GM21390 (cell line): ENCODE measurements around the gene ASMT.
"Not testable (repeated sequence)": the region's sequence is repeated elsewhere in the genome, so short reads cannot be mapped to it uniquely, and the experiment has no call there.

Experiments
- ATAC-seq: cut with Tn5 transposase; IDR thresholded peaks from one replicate; pipeline ENCODE4 v1.9.1; 2021; ENCODE audit not compliant: unreplicated experiment

The ASMT gene, protein sequence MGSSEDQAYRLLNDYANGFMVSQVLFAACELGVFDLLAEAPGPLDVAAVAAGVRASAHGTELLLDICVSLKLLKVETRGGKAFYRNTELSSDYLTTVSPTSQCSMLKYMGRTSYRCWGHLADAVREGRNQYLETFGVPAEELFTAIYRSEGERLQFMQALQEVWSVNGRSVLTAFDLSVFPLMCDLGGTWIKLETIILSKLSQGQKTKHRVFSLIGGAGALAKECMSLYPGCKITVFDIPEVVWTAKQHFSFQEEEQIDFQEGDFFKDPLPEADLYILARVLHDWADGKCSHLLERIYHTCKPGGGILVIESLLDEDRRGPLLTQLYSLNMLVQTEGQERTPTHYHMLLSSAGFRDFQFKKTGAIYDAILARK

DNA sequence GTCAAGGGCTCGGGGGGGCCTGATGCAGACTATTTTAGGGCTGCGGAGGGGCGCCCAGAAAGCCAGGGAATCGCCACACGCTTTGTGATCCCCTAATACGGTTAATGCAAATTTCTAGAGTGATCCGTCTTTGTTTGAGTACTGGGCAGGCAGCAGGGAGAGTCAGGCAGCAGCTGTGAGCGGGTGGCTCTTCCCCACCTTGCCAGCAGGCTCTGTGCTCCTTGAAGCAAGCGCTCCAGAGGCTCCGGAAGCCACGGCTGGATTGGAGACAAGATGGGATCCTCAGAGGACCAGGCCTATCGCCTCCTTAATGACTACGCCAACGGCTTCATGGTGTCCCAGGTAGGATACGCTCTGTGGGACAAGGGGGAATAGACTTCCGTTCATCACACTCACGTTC is at the start of gene ASMT:
ASMT (plus strand) TSS at position 133 of the 400 bp plus-strand sequence; CDS start at position 274, 141 bp downstream.
- ATAC-seq, result no peak

DNA sequence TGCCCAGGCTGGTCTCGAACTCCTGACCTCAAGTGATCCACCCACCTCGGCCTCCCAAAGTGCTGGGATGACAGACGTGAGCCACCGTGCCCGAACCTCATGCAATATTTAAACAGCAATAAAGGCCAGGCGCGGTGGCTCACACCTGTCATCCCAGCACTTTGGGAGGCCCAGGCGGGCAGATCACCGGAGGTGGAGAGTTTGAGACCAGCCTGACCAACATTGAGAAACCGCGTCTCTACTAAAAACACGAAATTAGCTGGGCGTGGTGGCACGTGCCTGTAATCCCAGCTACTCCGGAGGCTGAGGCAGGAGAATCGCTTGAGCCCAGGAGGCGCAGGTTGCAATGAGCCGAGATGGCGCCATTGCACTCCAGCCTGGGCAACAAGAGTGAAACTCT is 40.7 kb upstream of the ASMT start:
- not testable (repeated sequence) for ATAC-seq

DNA sequence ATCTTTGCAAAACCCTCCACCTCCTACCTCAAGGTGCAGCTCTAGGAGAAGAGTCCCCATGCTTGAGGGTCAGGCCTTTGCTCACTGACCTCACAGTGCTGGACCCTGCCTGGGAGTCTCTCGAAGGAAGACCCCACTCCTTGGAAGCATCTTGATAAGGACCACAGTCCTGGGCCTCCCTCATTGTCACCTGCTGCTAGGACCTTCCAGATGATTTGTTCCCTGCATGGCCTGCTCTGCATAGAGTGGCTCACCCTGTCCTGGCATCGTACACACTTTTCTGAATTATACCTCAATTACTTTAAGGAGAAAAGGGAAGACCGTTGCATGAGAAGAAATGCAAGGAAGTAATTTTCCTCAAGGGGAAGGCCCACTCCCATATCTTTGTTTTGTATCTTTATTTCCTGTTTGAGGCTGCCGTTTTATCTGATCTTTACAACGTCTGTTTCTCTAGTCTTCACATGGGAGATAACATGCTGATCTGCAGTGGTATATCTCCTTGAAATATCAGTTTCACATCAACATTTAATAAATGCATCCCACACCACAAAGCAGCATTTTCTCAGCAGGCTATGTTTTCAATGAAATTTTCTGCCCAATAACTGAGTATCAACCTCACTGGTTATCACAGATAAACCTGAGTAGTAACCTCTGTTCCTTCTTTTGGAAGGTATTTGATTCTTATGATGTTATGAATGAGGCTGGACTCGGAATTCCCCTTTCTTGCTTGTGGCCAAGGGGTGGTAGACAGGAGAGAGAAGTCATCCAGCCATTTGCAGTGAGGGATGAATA is 38.5 kb upstream of the ASMT start:
- ATAC-seq, result no peak

DNA sequence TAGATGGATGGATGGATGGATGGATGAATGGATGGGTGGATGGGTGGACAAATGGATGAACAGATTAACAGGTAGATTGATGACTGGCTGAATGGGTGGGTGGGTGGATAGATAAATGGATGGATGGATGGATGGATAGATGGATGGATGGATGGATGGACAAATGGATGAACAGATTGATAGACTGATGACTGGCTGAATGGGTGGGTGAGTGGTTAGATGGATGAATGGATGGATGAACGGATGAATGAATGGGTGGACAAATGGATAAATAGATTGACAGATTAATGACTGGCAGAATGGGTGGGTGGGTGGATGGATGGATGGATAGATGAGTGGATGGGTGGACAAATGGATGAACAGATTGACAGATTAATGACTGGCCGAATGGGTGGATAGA is 37.0 kb upstream of the ASMT start:
- ATAC-seq, result no peak

DNA sequence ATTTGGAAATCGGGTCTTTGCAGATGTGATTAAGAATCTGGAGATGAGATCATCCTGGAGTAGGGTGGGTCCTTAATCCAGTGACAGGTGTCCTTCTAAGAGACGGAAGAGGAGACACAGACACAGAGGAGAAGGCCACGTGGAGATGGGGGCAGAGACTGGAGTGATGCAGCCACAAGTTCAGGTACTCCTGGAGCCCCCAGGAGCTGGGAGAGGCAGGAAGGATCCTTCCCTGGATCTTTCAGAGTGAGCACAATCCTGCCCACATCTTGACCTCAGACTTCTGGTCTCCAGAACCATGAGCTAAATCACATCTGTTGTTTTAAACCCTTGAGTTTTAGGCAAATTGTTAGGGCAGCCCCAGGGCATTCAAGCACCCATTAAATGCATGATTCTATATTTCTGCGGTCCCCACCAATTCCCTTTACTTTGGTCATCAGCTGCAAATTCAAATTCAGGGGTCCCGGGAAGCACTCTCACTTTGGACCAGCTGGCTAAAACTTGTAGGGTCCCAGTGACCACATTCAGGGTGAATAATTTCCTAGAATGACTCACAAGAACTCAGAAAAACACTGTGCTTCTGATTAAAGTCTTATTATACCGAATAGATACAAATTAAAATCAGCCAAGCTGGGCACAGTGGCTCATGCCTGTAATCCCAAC is 36.2 kb upstream of the ASMT start:
- ATAC-seq, result no peak

DNA sequence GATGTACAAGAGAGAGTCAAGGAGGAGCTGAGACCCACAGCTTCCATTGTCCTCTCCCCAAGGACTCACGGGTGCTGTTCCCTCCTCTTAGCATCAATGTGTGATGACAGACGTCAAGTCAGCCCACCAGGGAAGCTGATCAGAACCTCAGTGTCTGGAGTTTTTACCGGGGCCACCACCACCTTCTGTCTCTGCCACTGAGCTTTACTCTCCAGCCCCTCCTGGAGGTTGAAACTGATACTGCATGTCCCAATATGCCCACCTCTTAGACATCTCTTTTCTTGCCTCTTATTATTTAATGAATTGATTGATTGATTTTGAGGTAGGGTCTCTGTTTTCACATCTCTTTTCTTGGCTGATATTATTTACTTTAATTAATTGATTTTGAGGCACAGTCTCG is 33.7 kb upstream of the ASMT start:
- ATAC-seq, result no peak

DNA sequence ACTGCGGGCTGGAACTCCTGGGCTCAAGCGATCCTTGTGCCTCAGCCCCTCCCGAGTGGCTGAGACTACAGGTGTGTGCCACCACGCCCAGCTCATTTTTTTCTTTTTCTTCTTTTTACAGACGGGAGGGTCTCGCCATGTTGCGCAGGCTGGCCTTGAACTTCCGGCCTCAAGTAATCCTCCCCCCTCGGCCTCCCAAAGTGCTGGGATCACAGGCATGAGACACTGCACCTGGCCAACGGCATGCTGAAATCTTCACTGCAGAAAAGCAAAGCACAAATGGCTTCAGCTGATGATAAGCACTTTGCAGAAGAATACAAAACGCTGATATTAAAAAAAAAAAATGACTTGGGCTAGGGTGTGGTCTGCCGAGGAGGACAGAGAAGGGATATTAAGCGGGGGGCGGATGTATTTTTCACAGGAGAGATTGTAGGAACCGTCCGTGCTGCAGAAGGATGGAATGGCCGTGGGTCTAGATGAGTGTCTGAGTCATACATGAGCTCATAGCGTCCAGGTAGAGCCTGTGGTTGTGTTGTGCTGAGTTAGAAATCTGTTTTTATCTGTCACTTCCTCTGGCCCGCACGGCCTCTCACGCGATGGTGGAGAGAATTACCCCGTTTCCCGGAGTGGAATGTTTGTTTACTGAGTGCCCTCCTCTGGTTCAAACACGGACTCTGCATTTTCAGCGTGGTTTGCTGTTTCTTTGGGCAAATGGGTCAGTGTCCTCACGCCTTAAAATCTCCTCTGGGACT is 32.0 kb upstream of the ASMT start:
- peak; percentile 66 for ATAC-seq

DNA sequence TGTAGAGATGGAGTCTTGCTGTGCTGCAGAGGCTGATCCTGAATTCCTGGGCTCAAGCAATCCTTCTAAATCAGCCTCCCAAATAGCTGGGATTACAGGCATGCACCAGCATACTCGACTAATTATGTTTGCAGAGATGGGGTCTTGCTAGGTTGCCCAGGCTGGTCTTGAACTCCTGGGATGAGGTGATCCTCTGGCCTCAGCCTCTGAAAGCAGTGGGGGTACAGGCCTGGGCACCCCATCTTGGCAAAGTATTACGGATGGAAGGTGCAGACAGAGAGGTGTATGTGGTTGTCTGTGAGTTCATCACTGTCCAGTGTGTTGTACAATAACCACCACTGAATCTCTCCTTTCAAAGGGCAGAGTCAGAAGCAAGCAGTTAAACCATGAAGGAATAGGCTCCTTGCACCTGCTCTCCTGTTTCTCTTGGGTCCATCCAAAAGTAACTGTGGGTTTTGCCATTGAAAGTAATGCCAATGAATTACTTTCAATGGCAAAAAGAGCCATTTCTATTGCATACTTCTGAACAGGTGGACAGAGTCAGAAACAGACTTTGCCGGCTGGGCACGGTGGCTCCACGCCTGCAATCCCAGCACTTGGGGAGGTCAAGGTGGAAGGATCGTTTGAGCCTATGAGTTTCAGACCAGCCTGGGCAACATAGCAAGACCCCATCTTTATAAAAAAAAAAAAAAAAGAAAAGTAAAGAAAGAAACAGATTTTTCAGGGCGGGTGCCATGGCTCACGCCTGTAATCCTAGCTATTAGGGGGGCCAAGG is 30.4 kb upstream of the ASMT start:
- ATAC-seq, result no peak

DNA sequence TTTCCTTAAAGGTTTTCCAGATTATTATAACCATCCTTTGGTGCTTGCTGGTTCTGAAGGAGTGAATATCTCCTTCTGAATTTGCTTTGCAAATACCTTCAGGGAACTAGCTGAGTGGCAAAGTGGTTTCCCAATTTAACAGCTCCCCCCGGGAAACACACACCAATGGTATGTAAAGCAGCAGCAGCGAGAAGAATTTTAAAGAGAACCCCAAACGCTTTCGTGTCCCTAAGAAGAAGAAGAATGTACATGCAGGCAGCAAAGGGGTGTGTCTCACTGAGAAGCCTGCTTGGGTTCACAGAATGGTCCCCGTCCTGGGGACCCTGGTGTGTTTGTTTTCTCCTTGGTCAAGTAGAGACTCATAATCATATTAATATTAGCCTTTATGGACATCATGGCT is 27.7 kb upstream of the ASMT start:
- ATAC-seq, result no peak

DNA sequence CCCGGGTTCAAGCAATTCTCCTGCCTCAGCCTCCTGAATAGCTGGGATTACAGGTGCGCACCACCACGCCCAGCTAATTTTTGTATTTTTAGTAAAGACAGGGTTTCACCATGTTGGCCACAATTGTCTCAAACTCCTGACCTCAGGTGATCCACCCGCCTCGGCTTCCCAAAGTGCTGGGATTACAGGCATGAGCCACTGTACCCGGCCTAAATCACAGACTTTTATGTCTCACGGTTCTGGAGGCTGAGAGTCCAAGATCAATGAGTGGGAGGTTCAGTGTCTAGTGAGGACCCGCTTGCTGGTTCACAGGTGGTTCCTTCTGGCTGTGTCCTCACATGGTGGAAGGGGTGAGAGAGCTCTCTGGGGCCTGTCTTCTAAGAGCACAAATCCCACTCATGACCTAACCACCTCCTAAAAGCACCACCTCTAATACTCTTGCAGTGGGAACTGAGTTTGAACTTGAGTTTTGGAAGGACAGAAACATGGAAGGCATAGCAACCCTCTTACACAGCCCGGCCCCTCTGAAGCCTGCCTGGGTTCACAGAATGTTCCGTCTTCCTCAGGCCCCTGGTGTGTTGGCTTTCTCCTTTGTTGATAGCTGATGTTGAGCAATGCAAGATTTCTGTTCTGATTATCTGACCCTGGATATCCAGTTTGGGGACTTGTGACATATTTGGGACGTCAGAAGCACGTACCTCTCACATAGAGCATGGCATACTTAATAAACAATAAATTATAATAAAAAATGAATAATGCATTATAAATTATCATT is 25.3 kb upstream of the ASMT start:
- ATAC-seq, result no peak

DNA sequence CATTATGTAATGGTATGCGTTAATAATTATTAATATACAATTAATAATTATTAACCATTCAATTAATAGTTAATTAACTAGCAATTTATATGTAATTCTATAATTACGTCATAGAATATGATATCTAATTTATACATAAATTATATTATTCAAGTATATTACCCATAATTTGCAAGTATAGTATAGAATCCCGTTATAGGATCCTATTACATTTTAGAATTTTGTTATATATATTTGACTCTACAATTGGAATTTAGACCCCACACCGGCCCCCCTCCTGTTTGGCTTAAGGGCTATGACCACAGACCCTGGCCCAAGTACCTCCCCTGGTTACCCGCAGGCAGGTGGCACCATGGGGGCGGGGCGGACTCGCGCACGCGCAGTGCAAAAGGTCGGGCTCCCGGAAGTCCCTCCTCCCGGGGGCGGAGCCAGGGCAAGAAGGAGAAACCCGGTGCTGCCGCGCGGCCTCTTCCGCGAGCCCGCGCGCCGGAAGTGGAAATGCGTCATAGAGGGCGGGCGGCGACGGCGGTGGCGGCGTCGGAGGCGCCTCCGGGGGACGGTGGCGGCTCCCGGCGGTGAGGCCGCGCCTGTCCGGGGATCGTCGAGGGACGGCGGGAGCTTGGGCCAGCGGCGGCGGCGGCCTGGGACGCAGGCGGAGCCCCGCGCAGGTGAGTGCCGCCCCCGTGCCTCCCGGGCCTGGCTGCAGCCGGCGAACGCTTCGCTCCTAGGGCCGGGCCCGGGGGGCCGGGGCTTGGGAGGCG is 23.6 kb upstream of the ASMT start, which contains the start of gene AKAP17A:
AKAP17A (plus strand) TSS at position 503 of the 761 bp plus-strand sequence. CDS start 1,859 bp downstream, outside the sequence.
- peak; percentile 81 for ATAC-seq

DNA sequence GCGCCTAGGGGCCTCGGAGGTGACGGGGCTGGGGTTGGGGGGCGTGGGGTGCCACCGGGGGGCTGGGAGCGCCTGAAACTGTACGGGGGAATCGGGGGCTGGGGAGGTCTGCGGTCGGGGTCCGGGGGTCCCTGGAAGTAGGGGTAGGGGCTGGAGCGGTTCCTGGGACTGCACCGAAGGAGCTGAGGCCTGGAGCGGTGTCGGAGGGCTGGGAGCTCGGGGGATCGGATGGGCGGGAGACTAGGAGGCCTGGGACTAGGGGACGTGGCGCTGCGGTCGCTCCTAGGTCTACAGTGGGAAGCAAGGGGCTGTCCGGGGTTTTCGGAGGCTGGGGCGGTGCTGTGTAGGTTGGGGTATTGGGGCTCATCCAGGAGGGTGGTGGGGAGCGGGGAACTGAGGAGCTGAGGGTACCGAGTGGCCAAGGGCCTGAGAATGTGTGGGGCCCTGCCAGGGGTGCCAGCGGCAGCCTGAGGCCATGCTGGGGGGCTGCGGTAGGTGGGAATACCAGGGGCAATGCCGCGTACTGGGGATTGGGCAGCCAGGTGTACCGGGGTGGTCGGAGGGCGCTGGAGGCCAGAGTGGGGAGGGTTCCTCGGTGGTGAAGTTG is 22.9 kb upstream of the ASMT start:
- ATAC-seq, result no peak

DNA sequence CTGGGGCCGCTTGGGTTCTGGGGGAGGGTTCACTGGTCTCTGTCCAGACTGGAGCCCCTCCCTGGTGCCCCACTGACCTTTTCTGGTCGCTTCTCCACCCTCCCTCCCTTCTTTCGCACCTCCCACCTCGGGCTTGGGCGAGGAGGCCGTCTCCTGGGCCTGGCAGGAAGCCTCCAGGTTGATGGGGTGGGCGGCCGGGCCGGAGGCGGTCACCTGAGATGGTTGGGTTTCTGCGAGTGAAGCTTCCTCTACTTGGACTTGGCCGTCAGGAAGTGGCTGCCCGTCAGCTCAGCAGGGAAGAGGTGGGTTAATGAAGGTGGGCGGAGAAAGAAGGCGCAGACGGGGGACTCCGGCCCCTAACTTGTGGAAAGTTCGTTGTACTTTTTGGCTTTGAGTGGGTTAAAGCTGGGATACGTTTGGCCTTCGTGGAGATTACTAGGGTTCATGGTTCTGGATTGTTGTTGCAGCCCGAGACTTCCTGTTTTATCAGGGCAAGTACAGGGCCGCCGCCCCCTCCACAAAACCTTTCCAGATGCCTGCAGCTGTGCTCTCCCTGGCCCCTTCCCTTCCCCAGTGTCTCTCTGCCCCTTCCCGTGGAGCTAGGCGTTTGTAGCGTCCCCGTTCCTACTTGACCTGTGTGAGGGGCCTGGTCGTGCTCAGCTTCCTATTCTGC is 22.3 kb upstream of the ASMT start:
- peak; percentile 43 for ATAC-seq

DNA sequence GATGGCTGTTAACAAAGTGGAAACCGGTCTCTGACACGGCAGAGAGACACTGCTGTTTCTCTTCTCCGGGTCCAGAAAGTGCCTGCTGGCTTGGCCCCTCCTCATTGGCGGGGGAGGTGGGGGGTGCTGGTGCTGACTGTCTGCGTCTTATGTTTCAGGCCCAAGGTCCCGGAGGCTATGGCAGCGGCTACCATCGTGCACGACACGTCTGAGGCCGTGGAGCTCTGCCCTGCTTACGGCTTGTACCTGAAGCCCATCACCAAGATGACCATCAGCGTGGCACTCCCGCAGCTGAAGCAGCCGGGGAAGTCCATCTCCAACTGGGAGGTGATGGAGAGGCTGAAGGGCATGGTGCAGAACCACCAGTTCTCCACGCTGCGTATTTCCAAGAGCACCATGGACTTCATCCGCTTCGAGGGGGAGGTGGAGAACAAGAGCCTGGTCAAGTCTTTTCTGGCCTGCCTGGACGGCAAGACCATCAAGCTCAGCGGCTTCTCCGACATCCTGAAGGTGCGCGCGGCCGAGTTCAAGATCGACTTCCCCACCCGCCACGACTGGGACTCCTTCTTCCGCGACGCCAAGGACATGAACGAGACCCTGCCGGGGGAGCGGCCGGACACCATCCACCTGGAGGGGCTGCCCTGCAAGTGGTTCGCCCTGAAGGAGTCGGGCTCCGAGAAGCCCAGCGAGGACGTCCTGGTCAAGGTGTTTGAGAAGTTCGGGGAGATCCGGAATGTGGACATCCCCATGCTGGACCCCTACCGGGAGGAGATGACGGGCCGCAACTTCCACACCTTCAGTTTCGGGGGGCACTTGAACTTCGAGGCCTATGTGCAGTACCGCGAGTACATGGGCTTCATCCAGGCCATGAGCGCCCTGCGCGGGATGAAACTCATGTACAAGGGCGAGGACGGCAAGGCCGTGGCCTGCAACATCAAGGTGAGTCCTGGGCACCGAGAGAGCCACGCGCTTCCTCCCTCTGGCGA is 21.3 kb upstream of the ASMT start:
- no peak for ATAC-seq

DNA sequence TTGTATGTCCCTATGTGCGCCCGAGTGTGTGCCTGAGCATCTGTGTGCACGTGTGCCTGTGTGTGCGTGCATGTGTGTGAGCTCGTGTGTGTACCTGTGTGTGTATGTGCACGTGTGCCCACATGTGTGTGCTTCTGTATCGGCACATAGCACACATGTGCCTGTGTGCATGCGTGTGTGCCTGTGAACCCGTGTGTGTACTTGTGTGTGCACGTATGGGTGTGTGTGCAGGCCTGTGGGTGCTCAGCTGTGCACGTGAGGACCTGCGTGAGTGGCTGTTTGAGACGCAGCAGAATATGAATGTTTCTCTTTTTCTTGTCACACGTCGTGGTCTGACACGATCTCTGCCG is 19.2 kb upstream of the ASMT start:
- ATAC-seq, result no peak

DNA sequence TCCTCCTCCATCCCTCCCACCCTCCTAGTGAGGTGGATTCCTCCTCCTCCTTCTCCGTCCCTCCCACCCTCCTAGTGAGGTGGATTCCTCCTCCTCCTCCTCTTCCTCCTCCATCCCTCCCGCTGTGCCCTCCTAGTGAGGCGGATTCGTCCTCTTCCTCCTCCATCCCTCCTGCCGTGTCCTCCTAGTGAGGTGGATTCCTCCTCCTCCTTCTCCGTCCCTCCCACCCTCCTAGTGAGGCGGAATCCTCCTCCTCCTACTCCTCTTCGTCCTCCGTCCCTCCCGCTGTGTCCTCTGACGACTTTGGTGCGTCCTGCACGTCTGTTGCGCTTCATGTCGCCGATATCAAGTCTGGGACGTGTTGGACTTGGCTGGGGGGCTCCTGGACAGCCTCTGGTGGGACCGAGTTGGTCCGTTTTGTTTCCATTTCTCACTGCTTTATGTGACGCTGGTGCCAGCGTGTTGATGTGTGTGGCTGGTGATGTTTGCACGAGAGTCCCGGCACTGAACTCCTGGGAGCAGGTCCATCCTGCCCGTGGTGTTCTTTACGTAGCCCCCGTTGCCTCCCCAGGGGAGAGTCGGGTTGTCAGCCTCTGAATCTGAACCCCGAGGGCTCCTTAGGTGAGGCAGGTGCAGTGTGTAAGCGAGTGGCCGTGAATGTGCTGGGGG is 18.0 kb upstream of the ASMT start:
- ATAC-seq, result no peak
